ENCODE measurements around the gene FRK. TPM values are rescaled to one million over a fixed set of nuclear protein-coding genes. Genes with fewer than 3 reads are reported as not detected.

The FRK gene
- total RNA-seq, 4 donors from 2014 or later = 7.4 to 54.3 (median 31.2) TPM

- DNase-seq = no peak
- TF ChIP-seq, protein P1, sequence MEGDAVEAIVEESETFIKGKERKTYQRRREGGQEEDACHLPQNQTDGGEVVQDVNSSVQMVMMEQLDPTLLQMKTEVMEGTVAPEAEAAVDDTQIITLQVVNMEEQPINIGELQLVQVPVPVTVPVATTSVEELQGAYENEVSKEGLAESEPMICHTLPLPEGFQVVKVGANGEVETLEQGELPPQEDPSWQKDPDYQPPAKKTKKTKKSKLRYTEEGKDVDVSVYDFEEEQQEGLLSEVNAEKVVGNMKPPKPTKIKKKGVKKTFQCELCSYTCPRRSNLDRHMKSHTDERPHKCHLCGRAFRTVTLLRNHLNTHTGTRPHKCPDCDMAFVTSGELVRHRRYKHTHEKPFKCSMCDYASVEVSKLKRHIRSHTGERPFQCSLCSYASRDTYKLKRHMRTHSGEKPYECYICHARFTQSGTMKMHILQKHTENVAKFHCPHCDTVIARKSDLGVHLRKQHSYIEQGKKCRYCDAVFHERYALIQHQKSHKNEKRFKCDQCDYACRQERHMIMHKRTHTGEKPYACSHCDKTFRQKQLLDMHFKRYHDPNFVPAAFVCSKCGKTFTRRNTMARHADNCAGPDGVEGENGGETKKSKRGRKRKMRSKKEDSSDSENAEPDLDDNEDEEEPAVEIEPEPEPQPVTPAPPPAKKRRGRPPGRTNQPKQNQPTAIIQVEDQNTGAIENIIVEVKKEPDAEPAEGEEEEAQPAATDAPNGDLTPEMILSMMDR (IDR thresholded peaks at IDR 0.05) = no peak
- TF ChIP-seq POLR2A (IDR thresholded peaks at IDR 0.05) = no peak
- no peaks in the 10 kb centered on the region for H3K27me3 ChIP-seq
- no peak overlapping the region for H3K4me3 ChIP-seq
- H3K36me3 ChIP-seq = no peaks in the 10 kb centered on the region
- no peaks in the 10 kb centered on the region for H3K9me3 ChIP-seq
- H3K27ac ChIP-seq = no peak overlapping the region
- no peaks in the 10 kb centered on the region for H3K4me1 ChIP-seq
Observed at GRCh38 chr6:115882174-115882573, 178.5 kb downstream of the FRK start.

Other genes with a start within 250 kb of the FRK start
- 10 to 100 TPM in 3 of 4 donors, 1 to 10 TPM in 1; 5.0 to 34.5 (median 21.0) TPM for gene NT5DC1, start 40.0 kb upstream of the FRK start, total RNA-seq
- gene COL10A1, start 65.2 kb upstream of the FRK start, total RNA-seq = not detected
- 1 to 10 TPM; 5.8 to 9.1 (median 7.2) TPM for gene TSPYL4, start 193.2 kb upstream of the FRK start, total RNA-seq
- 10 to 100 TPM; 33.0 to 49.6 (median 42.3) TPM for gene TSPYL1, start 219.0 kb upstream of the FRK start, total RNA-seq

Data from Peyer's patch (tissue), 4 donors.